Neural progenitor cell (in vitro differentiated cells): ENCODE measurements around the gene PDCD6IP.

Source experiments
- EZH2 ChIP-seq: fragments of 200-600 bp; sonication (generic); IDR thresholded peaks from 2 replicates; pipeline ENCODE4 v1.6.1; 2017; ENCODE audit warnings: antibody characterized with exemption, mild to moderate bottlenecking, moderate library complexity
- EZH2phosphoT487 ChIP-seq: fragments of 200-600 bp; sonication (generic); IDR thresholded peaks from 2 replicates; pipeline ENCODE4 v1.6.1; 2017; ENCODE audit warnings: antibody characterized with exemption
- TF ChIP-seq, protein P1 (sequence below): fragments of 200-600 bp; sonication (generic); IDR thresholded peaks from 2 replicates; pipeline ENCODE4 v1.5.1; 2017; ENCODE audit warnings: antibody characterized with exemption, mild to moderate bottlenecking

GRCh38 chr3:33792167-33792892 lies 6.1 kb upstream of the PDCD6IP start:
- TF ChIP-seq, protein P1, sequence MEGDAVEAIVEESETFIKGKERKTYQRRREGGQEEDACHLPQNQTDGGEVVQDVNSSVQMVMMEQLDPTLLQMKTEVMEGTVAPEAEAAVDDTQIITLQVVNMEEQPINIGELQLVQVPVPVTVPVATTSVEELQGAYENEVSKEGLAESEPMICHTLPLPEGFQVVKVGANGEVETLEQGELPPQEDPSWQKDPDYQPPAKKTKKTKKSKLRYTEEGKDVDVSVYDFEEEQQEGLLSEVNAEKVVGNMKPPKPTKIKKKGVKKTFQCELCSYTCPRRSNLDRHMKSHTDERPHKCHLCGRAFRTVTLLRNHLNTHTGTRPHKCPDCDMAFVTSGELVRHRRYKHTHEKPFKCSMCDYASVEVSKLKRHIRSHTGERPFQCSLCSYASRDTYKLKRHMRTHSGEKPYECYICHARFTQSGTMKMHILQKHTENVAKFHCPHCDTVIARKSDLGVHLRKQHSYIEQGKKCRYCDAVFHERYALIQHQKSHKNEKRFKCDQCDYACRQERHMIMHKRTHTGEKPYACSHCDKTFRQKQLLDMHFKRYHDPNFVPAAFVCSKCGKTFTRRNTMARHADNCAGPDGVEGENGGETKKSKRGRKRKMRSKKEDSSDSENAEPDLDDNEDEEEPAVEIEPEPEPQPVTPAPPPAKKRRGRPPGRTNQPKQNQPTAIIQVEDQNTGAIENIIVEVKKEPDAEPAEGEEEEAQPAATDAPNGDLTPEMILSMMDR: no peak
- TF ChIP-seq EZH2 (no peak), EZH2phosphoT487 (no peak)
